OCI-LY1 (cell line): ENCODE results near the gene PTPRD.

Source experiments
- CTCF ChIP-seq: fragments of 200-600 bp; sonication (generic), shearing (Covaris generic); IDR thresholded peaks from 2 replicates; pipeline ENCODE4 v1.5.1; 2017; ENCODE audit warnings: mild to moderate bottlenecking, antibody characterized with exemption, low read length, moderate library complexity, mixed read lengths
- EZH2 ChIP-seq: fragments of 200-600 bp; sonication (generic), shearing (Covaris generic); IDR thresholded peaks from 2 replicates; pipeline ENCODE4 v1.8.0; 2017; ENCODE audit warnings: borderline replicate concordance, mixed run types, mild to moderate bottlenecking, antibody characterized with exemption, low read length, moderate library complexity, mixed read lengths

DNA sequence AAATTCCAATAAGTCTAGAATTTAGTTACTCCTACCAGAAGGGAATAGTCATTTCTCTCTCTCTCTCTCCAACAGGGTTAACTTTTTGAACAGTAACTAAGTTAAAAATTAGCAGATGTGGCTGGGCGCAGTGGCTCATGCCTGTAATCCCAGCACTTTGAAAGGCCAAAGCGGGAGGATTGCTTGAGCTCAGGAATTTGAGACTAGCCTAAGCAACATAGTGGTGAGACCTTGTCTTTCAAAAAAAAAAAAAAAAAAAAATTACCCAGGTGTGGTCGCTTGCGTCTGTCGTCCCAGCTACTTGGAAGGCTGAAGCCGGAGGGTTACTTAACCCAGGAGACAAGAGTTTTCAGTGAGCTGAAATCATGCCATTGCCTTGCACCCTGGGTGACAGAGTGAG is 639.7 kb downstream of the PTPRD start:
- no peak for TF ChIP-seq CTCF
- TF ChIP-seq EZH2: no peak
